Activated CD4-positive, alpha-beta T cell treated with anti-CD3 and anti-CD28 coated beads for 36 hours (primary cell): ENCODE measurements around the gene SETD3. TPM values are rescaled to one million over a fixed set of nuclear protein-coding genes. Genes with fewer than 3 reads are reported as not detected.

Experiments
- ATAC-seq: fragments of 200-7000 bp; cut with Tn5 transposase; one replicate; pipeline ENCODE4 v1.10.0; 2021; ENCODE audit warnings: mild to moderate bottlenecking, moderate library complexity
- CTCF ChIA-PET: fragments of 350-600 bp; sonication (Branson Sonifier 250); formaldehyde crosslinking; loops from one replicate; lab custom pipeline; 2021; ENCODE audit warnings: antibody characterized with exemption; lab: Charles Lee
- POLR2A ChIA-PET: fragments of 350-600 bp; sonication (Branson Sonifier 250); formaldehyde crosslinking; loops from one replicate; lab custom pipeline; 2021; ENCODE audit warnings: antibody characterized with exemption, inconsistent platforms; lab: Charles Lee
- DNase-seq: peaks from one replicate; pipeline ENCODE4 v3.0.0-alpha.2; 2020
- H3K27ac Mint-ChIP-seq: one replicate; pipeline ENCODE4 v1.8.0; 2021; ENCODE audit warnings: mixed read lengths
- H3K27me3 Mint-ChIP-seq: one replicate; pipeline ENCODE4 v1.8.0; 2021; ENCODE audit warnings: mixed read lengths
- H3K36me3 Mint-ChIP-seq: one replicate; pipeline ENCODE4 v1.8.0; 2021; ENCODE audit warnings: low read depth, mixed read lengths
- H3K4me1 Mint-ChIP-seq: one replicate; pipeline ENCODE4 v1.8.0; 2021; ENCODE audit warnings: mixed read lengths
- H3K4me3 Mint-ChIP-seq: one replicate; pipeline ENCODE4 v1.8.0; 2021; ENCODE audit warnings: mild to moderate bottlenecking, moderate library complexity, mixed read lengths
- H3K9me3 Mint-ChIP-seq: one replicate; pipeline ENCODE4 v1.8.0; 2021; ENCODE audit warnings: low read depth, mixed read lengths
- intact Hi-C, 2 experiments: fragments of 100-400 bp; cut with DNase I in 1 of 2; cut with micrococcal nuclease in 1 of 2; formaldehyde crosslinking; loops; one replicate each; pipeline versions ENCODE4 v1.14.2 to v1.15.1; 2022 to 2024; cut with DNase I, micrococcal nuclease
- total RNA-seq, 2 experiments: library from RNA; stranded (reverse); gene quantifications; one replicate each; pipeline ENCODE4 v1.2.3, GENCODE V29; 2021

SETD3 gene
- total RNA-seq, 2 experiments from 2014 or later, result 51.5 to 62.3 TPM

DNA sequence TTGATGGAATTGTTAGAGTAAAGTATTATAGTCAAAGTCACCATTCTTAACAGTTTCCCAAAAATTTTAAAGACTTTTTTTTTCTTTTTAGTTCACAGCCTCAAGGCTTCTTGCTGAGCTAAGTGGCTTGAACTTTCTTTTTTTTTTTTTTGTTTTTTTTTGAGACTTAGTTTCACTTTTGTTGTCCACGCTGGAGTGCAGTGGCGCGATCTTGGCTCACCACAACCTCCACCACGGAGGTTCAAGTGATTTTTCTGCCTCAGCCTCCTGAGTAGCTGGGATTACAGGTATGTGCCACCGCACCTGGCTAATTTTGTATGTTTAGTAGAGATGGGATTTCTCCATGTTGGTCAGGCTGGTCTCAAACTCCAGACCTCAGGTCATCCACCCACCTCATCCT, 92.8 kb downstream of the SETD3 start:
- intact Hi-C loops, result loop anchor here in 1 of 2 experiments (5.0 kb wide), 1 partner anchor 489 kb away; no protein-coding TSS in a partner anchor
- DNase-seq, result no peak
- no peak overlapping the region for H3K4me3 Mint-ChIP-seq
- H3K9me3 Mint-ChIP-seq, result no peaks in the 10 kb centered on the region
- ChIA-PET POLR2A (interaction anchor here (0.6 kb wide), 1 partner anchor 113 kb away, joined by 3 read pairs; no protein-coding TSS in a partner anchor), CTCF (interaction anchor here (0.6 to 12.6 kb wide), 4 partner anchors 13 to 844 kb away, joined by 3 to 182 read pairs (median 5); no protein-coding TSS in a partner anchor)
- no peak overlapping the region for H3K27ac Mint-ChIP-seq
- peaks cover 7% of the 10 kb centered on the region for H3K27me3 Mint-ChIP-seq
- no peaks in the 10 kb centered on the region for H3K36me3 Mint-ChIP-seq
- peaks cover 6% of the 10 kb centered on the region for H3K4me1 Mint-ChIP-seq
- ATAC-seq, result no peak

GRCh38 chr14:99384450-99385417, 95.9 kb downstream of the SETD3 start:
- no peak for ATAC-seq
- CTCF ChIA-PET, result interaction anchor here (0.9 to 1.7 kb wide), 2 partner anchors 8 to 31 kb away, joined by 5 to 6 read pairs; no protein-coding TSS in a partner anchor
- peaks cover 17% of the 10 kb centered on the region for H3K27me3 Mint-ChIP-seq

DNA sequence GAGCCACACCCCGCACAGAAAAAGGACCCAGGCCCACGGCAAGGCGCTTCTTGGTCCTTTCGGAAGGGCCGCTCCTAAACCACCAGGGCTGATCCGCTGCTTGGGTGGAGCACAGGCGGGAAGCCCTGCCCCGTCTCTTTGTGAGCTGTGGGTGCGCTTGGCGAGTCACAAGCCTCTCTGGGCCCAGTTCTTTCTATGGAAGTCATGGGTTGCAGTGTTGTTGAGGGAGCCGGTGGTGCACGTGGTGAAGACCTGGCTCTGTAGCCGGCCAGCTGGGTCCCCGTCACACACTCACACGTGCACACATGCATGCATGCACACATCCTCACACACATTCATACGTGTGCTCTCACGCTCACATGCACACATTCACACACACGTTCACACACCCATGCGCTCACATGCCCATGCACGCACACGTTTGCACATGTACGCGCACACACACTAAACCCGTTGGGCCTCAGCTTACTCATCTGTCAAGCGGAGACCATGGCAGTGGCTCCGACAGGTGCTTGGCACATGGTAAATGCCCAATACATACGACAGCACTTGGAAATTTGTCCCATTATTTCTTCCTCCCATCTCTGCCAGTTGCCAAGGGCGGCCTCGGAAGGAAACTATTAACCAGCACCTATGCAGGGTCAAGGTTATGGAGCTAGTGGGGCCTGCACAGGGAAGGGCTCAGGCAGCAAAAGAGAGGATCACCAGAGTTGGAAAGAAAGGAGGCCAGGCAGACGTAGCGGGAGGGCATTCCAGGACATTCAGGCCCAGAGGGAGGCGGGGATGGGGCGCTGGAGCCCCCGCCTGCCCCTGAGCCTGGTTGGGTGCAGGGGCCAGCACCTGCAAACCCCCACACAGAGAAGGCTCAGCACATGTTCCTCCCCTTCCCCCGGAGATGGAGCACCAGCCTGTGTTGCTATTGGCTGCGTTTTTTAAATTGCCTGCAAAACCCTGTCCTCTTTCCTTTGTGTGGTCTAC, 96.9 kb downstream of the SETD3 start:
- Mint-ChIP-seq H3K9me3 (no peaks in the 10 kb centered on the region), H3K27me3 (peaks cover 17% of the 10 kb centered on the region), H3K4me1 (peaks cover 6% of the 10 kb centered on the region), H3K27ac (no peak overlapping the region), H3K36me3 (no peaks in the 10 kb centered on the region), H3K4me3 (no peak overlapping the region)
- POLR2A ChIA-PET, result no interaction called here
- CTCF ChIA-PET, result interaction anchor here (0.9 kb wide), 1 partner anchor 9 kb away, joined by 5 read pairs; no protein-coding TSS in a partner anchor
- intact Hi-C loops, result no loop called here
- ATAC-seq (no peak), DNase-seq (no peak)

More at GRCh38 chr14:99384450-99385417, 95.9 kb downstream of the SETD3 start:
- H3K36me3 Mint-ChIP-seq, result no peaks in the 10 kb centered on the region
- intact Hi-C loops, result loop anchor here in 1 of 2 experiments (5.0 kb wide), 1 partner anchor 493 kb away; no protein-coding TSS in a partner anchor
- DNase-seq, result no peak
- POLR2A ChIA-PET, result interaction anchor here (0.6 kb wide), 1 partner anchor 37 kb away, joined by 3 read pairs; no protein-coding TSS in a partner anchor
- no peaks in the 10 kb centered on the region for H3K9me3 Mint-ChIP-seq
- no peak overlapping the region for H3K4me3 Mint-ChIP-seq
- H3K27ac Mint-ChIP-seq, result no peak overlapping the region
- H3K4me1 Mint-ChIP-seq, result peaks cover 6% of the 10 kb centered on the region

- intact Hi-C loops, result no loop called here
- Mint-ChIP-seq H3K27me3 (peaks cover 17% of the 10 kb centered on the region), H3K9me3 (no peaks in the 10 kb centered on the region), H3K4me3 (no peak overlapping the region), H3K27ac (no peak overlapping the region), H3K36me3 (no peaks in the 10 kb centered on the region), H3K4me1 (peaks cover 6% of the 10 kb centered on the region)
- no peak for ATAC-seq
- ChIA-PET POLR2A (no interaction called here), CTCF (interaction anchor here (0.8 to 1.3 kb wide), 2 partner anchors 11 to 33 kb away, joined by 3 read pairs; no protein-coding TSS in a partner anchor)
- no peak for DNase-seq
These were observed 97.7 kb downstream of the SETD3 start for GRCh38 chr14:99382781-99383471.

- Mint-ChIP-seq H3K27me3 (peaks cover 17% of the 10 kb centered on the region), H3K36me3 (no peaks in the 10 kb centered on the region), H3K9me3 (no peaks in the 10 kb centered on the region), H3K4me3 (no peak overlapping the region), H3K27ac (no peak overlapping the region), H3K4me1 (peaks cover 2% of the 10 kb centered on the region)
- ChIA-PET CTCF (interaction anchor here (1.3 to 1.4 kb wide), 2 partner anchors 10 kb away, joined by 3 to 6 read pairs; no protein-coding TSS in a partner anchor), POLR2A (no interaction called here)
- ATAC-seq, result no peak
- intact Hi-C loops, result no loop called here
- no peak for DNase-seq
These were observed 98.6 kb downstream of the SETD3 start for GRCh38 chr14:99382071-99382470.

GRCh38 chr14:99381688-99382060, 99.0 kb downstream of the SETD3 start:
- Mint-ChIP-seq H3K4me1 (no peaks in the 10 kb centered on the region), H3K9me3 (no peaks in the 10 kb centered on the region), H3K27me3 (peaks cover 17% of the 10 kb centered on the region), H3K4me3 (no peak overlapping the region), H3K27ac (no peak overlapping the region), H3K36me3 (no peaks in the 10 kb centered on the region)
- intact Hi-C loops, result no loop called here
- ChIA-PET POLR2A (no interaction called here), CTCF (interaction anchor here (1.3 to 1.4 kb wide), 2 partner anchors 10 to 11 kb away, joined by 3 to 6 read pairs; no protein-coding TSS in a partner anchor)
- DNase-seq (no peak), ATAC-seq (no peak)

DNA sequence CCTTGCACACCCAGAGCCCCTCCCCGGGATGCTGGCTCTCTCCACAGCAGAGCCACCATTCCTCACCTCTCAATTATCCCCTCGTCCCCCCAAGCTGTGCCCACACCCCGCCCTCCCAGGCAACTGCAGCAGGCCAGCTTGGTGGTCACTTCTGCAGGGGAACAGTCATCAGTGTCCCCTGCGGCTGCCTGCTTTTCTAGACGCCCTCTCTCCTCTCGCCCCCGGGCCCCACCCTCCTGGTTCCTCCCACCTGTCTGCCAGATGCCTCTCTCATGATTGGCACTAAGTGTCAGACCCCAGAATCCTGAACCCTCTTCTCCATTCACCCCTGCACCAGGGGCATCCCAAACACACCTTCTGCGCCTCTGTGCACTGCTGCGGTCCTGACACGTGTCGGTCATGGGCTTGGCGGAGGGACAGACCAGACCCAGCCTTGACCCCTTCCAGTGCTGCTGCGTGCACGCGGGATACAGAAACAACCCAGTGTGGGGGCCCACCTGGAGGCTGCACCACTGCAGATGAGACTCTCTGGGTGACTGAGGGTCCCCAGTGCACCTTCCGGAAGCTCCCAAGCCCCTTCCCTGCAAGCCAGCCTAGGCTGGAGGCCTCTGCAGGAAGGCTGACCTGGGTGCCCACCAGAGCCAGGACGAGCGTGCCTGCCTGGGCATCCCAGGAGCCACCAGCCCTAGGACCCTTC, 99.5 kb downstream of the SETD3 start:
- H3K27ac Mint-ChIP-seq, result no peak overlapping the region
- POLR2A ChIA-PET, result no interaction called here
- CTCF ChIA-PET, result interaction anchor here (0.7 to 2.5 kb wide), 5 partner anchors 10 to 61 kb away, joined by 3 to 7 read pairs (median 4); no protein-coding TSS in a partner anchor
- intact Hi-C loops, result no loop called here
- H3K9me3 Mint-ChIP-seq, result no peaks in the 10 kb centered on the region
- H3K36me3 Mint-ChIP-seq, result no peaks in the 10 kb centered on the region
- ATAC-seq (no peak), DNase-seq (no peak)
- no peak overlapping the region for H3K4me3 Mint-ChIP-seq
- peaks cover 17% of the 10 kb centered on the region for H3K27me3 Mint-ChIP-seq
- H3K4me1 Mint-ChIP-seq, result no peaks in the 10 kb centered on the region

- ChIA-PET CTCF (interaction anchor here (0.7 to 2.5 kb wide), 4 partner anchors 9 to 60 kb away, joined by 3 to 7 read pairs (median 4); no protein-coding TSS in a partner anchor), POLR2A (no interaction called here)
- H3K36me3 Mint-ChIP-seq, result no peaks in the 10 kb centered on the region
- no peaks in the 10 kb centered on the region for H3K4me1 Mint-ChIP-seq
- ATAC-seq (no peak), DNase-seq (no peak)
- H3K27ac Mint-ChIP-seq, result no peak overlapping the region
- intact Hi-C loops, result no loop called here
- no peak overlapping the region for H3K4me3 Mint-ChIP-seq
- peaks cover 17% of the 10 kb centered on the region for H3K27me3 Mint-ChIP-seq
- no peaks in the 10 kb centered on the region for H3K9me3 Mint-ChIP-seq
These were observed 100.3 kb downstream of the SETD3 start for GRCh38 chr14:99380402-99380801.

- Mint-ChIP-seq H3K4me3 (no peak overlapping the region), H3K27me3 (peaks cover 10% of the 10 kb centered on the region), H3K4me1 (no peaks in the 10 kb centered on the region), H3K36me3 (no peaks in the 10 kb centered on the region), H3K9me3 (no peaks in the 10 kb centered on the region), H3K27ac (no peak overlapping the region)
- ChIA-PET CTCF (interaction anchor here (1.4 to 2.5 kb wide), 2 partner anchors 14 to 59 kb away, joined by 6 to 7 read pairs; no protein-coding TSS in a partner anchor), POLR2A (no interaction called here)
- intact Hi-C loops, result no loop called here
- ATAC-seq (no peak), DNase-seq (no peak)
These were observed 101.9 kb downstream of the SETD3 start for GRCh38 chr14:99378782-99379214.

- no peaks in the 10 kb centered on the region for H3K9me3 Mint-ChIP-seq
- DNase-seq, result no peak
- ChIA-PET CTCF (interaction anchor here (1.4 kb wide), 1 partner anchor 15 kb away, joined by 6 read pairs; no protein-coding TSS in a partner anchor), POLR2A (no interaction called here)
- H3K36me3 Mint-ChIP-seq, result no peaks in the 10 kb centered on the region
- no peak for ATAC-seq
- H3K27ac Mint-ChIP-seq, result no peak overlapping the region
- H3K4me3 Mint-ChIP-seq, result no peak overlapping the region
- H3K27me3 Mint-ChIP-seq, result peaks cover 14% of the 10 kb centered on the region
- intact Hi-C loops, result no loop called here
- H3K4me1 Mint-ChIP-seq, result no peaks in the 10 kb centered on the region
These were observed 102.7 kb downstream of the SETD3 start for GRCh38 chr14:99377951-99378350.
